NCI-H1417 treated with DMSO at 0.1 percent for 48 hours (cell line): ENCODE results near the gene PEX14.
A peak's percentile ranks its signal among the peaks of the same experiment; 100 is the strongest.
"Not testable (repeated sequence)": the region's sequence is repeated elsewhere in the genome, so short reads cannot be mapped to it uniquely, and the experiment has no call there.

Experiments
- DNase-seq: peaks from one replicate; lab custom pipeline; 2025; lab: John Stamatoyannopoulos, UW

The PEX14 gene

DNA sequence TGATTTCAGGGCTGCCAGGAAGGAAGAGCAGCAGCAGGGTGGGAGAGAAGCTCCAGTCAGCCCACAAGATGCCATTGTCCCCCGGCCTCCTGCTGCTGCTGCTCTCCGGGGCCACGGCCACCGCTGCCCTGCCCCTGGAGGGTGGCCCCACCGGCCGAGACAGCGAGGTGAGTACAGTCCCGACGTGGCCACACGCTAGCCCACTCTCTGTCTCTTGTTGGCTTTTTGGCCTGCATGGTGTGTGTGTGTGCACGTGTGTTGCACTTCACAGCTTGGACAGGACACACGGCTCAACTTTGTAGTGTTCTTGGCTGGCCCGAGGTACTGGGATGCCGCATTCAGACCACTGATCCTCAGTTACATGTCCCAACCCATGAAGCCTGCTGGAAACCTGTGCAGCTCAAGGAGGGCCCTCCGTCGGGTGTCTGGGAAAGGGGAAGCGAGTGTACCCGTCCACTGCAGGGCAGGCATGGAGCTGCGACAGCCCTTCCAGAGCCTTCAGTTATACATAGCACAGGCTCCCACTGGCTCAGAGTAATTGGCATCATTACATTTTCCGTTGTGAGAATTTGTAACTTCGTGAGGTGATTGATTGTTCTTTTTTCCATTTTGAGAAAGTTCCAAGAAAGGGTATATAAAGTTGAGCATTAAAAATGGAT is 24.5 kb upstream of the PEX14 start:
- DNase-seq: no peak

GRCh38 chr1:10450836-10451235 is 23.9 kb upstream of the PEX14 start:
- DNase-seq: no peak

GRCh38 chr1:10451287-10451686 is 23.5 kb upstream of the PEX14 start:
- DNase-seq: no peak

DNA sequence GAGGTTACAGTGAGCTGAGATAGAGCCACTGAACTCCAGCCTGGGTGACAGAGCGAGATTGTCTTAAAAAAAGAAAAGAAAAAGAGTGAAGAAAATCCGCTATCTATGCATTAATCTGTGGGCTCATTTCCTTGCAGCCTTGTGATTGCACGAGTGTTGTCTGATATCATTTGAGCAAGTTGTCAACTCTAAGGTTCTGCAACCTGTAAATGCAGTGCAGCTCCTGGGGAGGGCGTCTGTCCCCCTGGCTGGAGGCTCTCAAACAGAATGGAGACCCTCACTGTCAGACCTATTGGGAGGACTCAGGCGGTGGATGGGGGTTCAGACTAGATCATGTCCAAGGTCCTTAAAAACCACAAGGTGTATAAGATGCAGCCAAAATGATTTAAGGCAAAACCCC is 18.7 kb upstream of the PEX14 start:
- DNase-seq: no peak

DNA sequence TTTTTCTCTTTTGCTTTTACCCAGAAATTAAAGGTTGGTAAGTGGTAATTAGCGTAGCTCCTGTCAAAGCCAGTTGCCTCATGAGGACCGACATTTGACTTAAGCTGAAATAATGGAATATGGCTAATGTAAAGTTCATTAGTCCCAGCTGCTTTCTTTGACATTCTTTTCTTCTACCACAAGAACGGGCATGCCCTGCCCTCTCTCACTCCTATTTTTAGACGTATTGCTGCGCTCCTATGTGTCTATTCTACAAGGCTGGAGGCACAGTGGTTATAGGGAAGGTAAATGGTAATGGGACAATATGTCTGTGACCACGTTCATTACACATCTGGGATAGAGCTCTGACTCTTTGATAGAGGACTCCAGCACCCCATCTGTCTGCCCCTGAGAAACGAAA is 18.1 kb upstream of the PEX14 start:
- DNase-seq: no peak

GRCh38 chr1:10457462-10457861 is 17.3 kb upstream of the PEX14 start:
- not testable (repeated sequence) for DNase-seq

- no peak for DNase-seq
Observed at GRCh38 chr1:10457875-10458274, 16.9 kb upstream of the PEX14 start.

DNA sequence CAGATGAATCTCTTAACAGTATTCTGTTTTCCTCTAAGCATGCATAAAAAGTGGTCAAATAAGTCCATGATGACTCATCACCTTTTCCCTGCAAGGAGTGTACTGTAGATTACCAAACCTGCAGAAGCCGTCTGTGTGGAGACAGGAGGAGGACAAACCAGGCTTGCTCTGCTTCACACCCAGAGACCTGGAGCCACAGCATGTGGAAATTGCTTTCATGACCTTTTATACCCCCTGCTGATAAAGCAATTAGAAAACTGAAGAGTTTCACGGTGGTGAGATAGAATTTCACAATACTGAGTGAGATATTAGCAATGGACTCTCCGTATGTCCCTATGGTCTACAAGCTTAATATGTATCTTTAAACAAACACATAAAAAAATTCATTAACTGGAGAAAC is 15.6 kb upstream of the PEX14 start:
- no peak for DNase-seq

DNA sequence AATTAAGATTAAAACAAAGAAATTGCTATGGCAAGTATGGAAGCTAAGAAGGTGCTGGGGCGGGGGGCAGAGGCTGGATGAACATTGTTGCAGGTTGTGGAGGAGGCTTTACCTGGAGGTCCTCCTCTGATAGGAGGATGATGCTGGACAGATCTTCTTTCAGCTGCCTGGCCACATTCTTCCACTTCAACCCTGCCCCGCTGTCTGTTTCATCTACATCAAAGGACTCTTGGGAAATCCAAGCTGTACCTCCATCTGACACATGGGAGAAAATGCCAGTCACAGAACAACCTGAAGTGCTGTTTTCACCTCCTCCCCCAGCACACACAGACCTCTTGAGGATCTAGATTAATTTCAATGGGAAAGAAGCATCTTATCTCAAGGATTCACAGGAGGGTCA is 7.7 kb upstream of the PEX14 start:
- DNase-seq: no peak

DNA sequence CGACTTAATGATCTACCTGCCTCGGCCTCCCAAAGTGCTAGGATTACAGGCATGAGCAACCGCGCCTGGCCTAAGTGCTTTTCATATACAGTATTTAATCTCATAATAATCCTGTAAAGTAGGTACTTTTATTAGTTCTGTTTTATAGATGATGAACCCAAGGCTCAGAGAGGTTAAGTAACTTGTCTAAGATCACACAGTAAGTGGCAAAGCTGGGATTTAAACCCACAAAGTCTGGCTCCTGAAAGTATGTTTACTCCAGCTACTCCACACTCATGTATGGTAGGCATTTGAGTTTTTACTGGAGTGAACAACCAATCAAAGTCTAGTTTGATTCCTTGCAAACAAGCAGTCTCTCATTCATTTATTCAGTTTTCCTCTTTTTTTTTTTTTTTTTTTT is 4.7 kb upstream of the PEX14 start:
- no peak for DNase-seq

DNA sequence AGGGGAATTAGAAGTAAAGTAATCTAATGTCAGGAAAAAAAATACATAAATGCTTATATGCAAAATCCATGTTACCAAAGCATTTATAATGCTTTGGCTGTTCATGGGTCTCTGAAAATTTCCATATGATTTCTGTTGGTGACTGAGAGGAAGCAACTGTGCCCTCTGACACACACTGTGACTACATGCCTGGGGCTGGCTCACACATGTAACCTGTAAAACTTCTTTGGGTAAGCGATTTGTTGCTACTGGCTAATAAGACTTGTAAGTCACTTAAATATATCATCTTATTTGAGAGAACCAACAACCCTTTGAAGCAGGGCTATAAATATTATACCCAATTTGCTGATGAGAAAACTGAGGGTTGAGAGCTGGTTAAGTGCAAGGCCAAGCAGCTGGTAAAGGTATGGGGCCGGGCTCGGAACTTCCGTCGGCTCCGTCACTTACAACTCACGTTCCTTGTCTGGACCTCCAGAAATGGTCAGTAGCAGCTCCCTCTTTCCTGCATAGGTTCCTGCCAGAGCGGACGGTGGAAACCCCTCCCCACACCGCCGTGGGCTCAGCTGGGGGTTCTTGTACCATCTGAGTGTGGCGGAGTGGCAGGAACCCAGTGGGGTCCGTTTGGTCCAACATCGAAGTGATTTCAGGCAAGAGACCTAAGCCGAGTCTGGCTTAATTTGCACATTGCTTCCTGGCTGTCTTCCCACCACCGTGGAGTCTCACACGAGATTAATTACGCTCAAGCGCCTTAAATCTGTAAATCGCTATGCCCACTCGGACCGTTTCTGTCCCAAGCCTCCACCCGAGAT is 3.1 kb upstream of the PEX14 start:
- DNase-seq: no peak

GRCh38 chr1:10472220-10473144 is 2.3 kb upstream of the PEX14 start, which contains the start of gene DFFA:
DFFA (minus strand) TSS chr1:10472529; CDS start chr1:10472458, 71 bp downstream.
- DNase-seq: peak; percentile 80

DNA sequence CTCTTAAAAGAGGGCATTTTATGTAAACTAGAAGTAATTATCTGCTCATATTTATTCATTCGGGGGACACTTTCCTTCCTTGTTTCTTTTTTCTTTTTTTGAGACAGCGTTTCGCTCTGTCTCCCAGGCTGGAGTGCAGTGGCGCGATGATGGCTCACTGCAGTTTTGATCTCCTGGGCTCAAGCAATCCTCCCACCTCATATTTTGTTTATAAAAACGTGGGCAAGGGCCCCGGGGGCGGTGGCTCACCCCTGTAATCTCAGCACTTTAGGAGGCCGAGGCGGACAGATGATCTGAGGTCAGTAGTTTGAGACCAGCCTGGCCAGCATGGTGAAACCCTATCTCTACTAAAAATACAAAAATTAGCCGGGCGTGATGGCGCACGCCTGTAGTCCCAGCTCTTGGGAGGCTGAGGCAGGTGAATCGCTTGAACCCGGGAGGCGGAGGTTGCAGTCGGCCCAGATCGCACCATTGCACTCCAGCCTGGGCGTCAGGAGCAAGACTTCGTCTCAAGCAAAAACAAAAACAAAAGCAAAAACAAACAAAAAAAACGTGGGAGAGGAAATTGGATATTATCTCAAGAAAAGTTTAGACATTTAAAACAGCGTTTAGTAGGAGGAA is 1.5 kb upstream of the PEX14 start:
- no peak for DNase-seq

DNA sequence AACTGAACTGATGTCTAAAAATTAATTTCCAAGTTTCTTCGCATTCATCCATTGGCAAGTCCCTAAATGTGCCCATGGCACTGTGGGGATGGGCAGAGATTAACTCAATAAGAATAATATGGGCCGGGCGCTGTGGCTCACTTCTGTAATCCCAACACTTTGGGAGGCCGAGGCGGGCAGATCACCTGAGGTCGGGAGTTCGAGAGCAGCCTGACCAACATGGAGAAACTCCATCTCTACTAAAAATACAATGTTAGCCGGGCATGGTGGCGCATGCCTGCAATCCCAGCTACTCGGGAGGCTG is 489 bp upstream of the PEX14 start:
- DNase-seq: not testable (repeated sequence)

DNA sequence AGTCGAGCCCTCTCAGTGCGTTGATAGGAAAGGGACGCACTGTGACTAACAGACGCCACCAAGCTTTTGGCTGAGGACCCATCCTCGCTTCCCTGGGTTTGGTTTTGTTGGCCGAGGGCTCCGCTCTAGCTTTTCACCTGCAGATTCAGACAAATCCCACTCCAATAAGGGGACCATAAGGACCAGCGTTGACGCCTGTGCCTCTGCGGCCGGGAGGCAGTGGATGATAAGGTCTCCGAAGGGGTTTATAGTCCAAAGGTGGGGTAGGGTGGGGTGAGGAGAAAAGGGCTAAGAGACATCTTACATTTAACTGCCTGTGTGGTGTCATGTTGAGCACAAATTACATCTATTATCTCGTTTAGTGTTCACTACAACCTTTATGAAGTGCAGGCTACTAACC is 760 bp downstream of the PEX14 start:
- DNase-seq: no peak

DNA sequence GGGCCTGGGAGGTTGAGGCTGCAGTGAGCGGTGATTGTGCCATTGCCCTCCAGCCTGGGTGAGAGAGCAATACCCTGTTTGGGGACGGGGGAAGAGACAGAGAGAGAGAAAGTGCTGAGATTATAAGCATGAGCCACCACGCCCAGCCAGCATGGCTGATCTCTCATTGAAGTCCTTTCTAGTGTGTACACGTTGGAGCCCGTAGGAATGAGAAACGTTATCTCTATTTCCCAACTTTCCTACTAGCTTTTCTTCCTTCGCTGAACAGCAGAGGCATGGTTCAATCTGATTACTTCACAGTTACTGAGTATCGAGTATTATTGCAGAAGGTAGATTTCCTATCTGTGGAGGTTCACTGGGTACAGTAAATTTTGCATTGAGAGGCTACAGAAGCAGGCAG is 4.5 kb downstream of the PEX14 start:
- DNase-seq: no peak

DNA sequence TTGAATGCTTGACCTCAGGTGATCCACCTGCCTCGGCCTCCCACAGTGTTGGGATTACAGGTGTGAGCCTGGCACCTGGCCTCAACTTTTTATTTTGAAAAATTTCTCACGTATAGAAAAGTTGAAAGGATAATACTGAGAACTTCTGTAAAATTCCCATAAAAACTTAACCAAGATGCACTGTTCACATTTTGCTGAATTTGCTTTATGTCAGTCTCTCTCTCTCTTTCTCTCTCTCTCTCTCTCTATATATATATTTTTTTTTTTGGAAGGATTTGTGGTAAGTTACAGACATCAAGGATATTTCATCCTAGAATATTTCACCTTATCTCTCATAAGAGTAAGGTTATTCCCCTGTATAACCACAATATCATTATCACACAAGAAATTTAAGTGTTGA is 5.9 kb downstream of the PEX14 start:
- DNase-seq: no peak

GRCh38 chr1:10484521-10484920 is 9.8 kb downstream of the PEX14 start:
- no peak for DNase-seq

GRCh38 chr1:10489291-10490055 is 14.7 kb downstream of the PEX14 start:
- DNase-seq: no peak

GRCh38 chr1:10490286-10490970 is 15.7 kb downstream of the PEX14 start:
- no peak for DNase-seq

GRCh38 chr1:10494418-10494753 is 19.6 kb downstream of the PEX14 start:
- no peak for DNase-seq
